CD4-positive, alpha-beta T cell (primary cell): Measurements from ENCODE around the gene RIPOR2. TPM values are rescaled to one million over a fixed set of nuclear protein-coding genes. Genes with fewer than 3 reads are reported as not detected.

ENCODE experiments used
- ATAC-seq: fragments of 200-7000 bp; cut with Tn5 transposase; one replicate; pipeline ENCODE4 v1.10.0; 2022; ENCODE audit warnings: mild to moderate bottlenecking; ENCODE audit not compliant: poor library complexity
- CTCF ChIA-PET: fragments of 350-600 bp; sonication (Branson Sonifier 250); formaldehyde crosslinking; loops from one replicate; lab custom pipeline; 2021; ENCODE audit warnings: antibody characterized with exemption, inconsistent platforms; lab: Charles Lee
- POLR2A ChIA-PET: fragments of 350-600 bp; sonication (Branson Sonifier 250); formaldehyde crosslinking; loops from one replicate; lab custom pipeline; 2021; ENCODE audit warnings: antibody characterized with exemption, inconsistent platforms; lab: Charles Lee
- DNase-seq, 14 experiments: peaks; one replicate each; pipeline ENCODE4 v3.0.0-alpha.2; 2013 to 2020; ENCODE audit warnings: mixed read lengths in 2 of 14
- H3K27ac ChIP-seq, 2 donors: one replicate each; pipeline versions ENCODE4 v1.5.1 to v1.7.0; 2013; ENCODE audit warnings: low read length in 2 of 2, low read depth in 1 of 2, mild to moderate bottlenecking in 1 of 2
- H3K27me3 ChIP-seq, 2 experiments: 1 replicate in 1 of 2; 2 replicates in 1 of 2; pipeline versions ENCODE4 v1.6.1 to v1.7.0; 2013; ENCODE audit warnings: low read length in 2 of 2, control low read depth in 1 of 2, mild to moderate bottlenecking in 1 of 2, moderate library complexity in 1 of 2; ENCODE audit not compliant: insufficient read depth in 2 of 2, control insufficient read depth in 1 of 2
- H3K36me3 ChIP-seq: one replicate; pipeline ENCODE4 v1.6.1; 2013; ENCODE audit warnings: low read length, control low read depth; ENCODE audit not compliant: insufficient read depth
- H3K4me1 ChIP-seq: one replicate; pipeline ENCODE4 v1.6.1; 2013; ENCODE audit warnings: low read length, control low read depth; ENCODE audit not compliant: insufficient read depth
- H3K4me3 ChIP-seq: one replicate; pipeline ENCODE4 v1.5.1; 2013; ENCODE audit warnings: mild to moderate bottlenecking, low read length, moderate library complexity
- H3K9me3 ChIP-seq, 2 experiments: 1 replicate in 1 of 2; 2 replicates in 1 of 2; pipeline versions ENCODE4 v1.6.1 to v1.7.0; 2013; ENCODE audit warnings: low read length in 2 of 2, mild to moderate bottlenecking in 2 of 2, control low read depth in 1 of 2, moderate library complexity in 1 of 2; ENCODE audit not compliant: control insufficient read depth in 1 of 2, insufficient read depth in 1 of 2
- H3K27ac Mint-ChIP-seq: one replicate; pipeline ENCODE4 v1.8.0; 2020; ENCODE audit warnings: mixed read lengths
- H3K27me3 Mint-ChIP-seq: one replicate; pipeline ENCODE4 v1.8.0; 2021; ENCODE audit warnings: mixed read lengths
- H3K36me3 Mint-ChIP-seq: one replicate; pipeline ENCODE4 v1.8.0; 2021; ENCODE audit warnings: low read depth, mixed read lengths
- H3K4me1 Mint-ChIP-seq: one replicate; pipeline ENCODE4 v1.8.0; 2021; ENCODE audit warnings: low read depth, mixed read lengths
- H3K4me3 Mint-ChIP-seq: one replicate; pipeline ENCODE4 v1.8.0; 2020; ENCODE audit warnings: mild to moderate bottlenecking, mixed read lengths
- H3K9me3 Mint-ChIP-seq: one replicate; pipeline ENCODE4 v1.8.0; 2020; ENCODE audit warnings: mixed read lengths
- CTCF ChIP-seq: fragments of 200-600 bp; IDR thresholded peaks from one replicate; pipeline ENCODE4 v1.8.0; 2022; ENCODE audit warnings: antibody characterized with exemption, mild to moderate bottlenecking
- intact Hi-C, 2 experiments: fragments of 100-400 bp; cut with DNase I in 1 of 2; cut with micrococcal nuclease in 1 of 2; formaldehyde crosslinking; loops; one replicate each; pipeline versions ENCODE4 v1.15.1 to v1.9.0; 2023 to 2025; cut with DNase I, micrococcal nuclease
- total RNA-seq, 174 experiments: library from RNA in 2 of 174; stranded (reverse) in 2 of 174; gene quantifications; one replicate each; pipeline ENCODE4 v1.2.3 and lab custom pipeline; 2021 to 2026

The RIPOR2 gene
- total RNA-seq, 2 experiments from 2014 or later = 123 to 129 TPM

GRCh38 chr6:24822696-24823095 is 113.1 kb downstream of the RIPOR2 start:
- Mint-ChIP-seq H3K36me3 (peaks cover 92% of the 10 kb centered on the region), H3K4me3 (no peak overlapping the region), H3K27ac (peak overlapping the region; percentile 61), H3K4me1 (peaks cover 16% of the 10 kb centered on the region), H3K27me3 (no peaks in the 10 kb centered on the region), H3K9me3 (no peaks in the 10 kb centered on the region)
- Histone ChIP-seq H3K4me3 (no peak overlapping the region), H3K36me3 (peaks cover 99% of the 10 kb centered on the region), H3K4me1 (peaks cover 5% of the 10 kb centered on the region), H3K27me3 (no peaks in the 10 kb centered on the region), H3K27ac (no peak overlapping the region), H3K9me3 (no peaks in the 10 kb centered on the region)
- ChIA-PET POLR2A (no interaction called here), CTCF (no interaction called here)
- DNase-seq = no peak
- no peak for ATAC-seq
- no peak for TF ChIP-seq CTCF
- intact Hi-C loops = no loop called here

- peaks cover 94% of the 10 kb centered on the region for H3K36me3 ChIP-seq
- no peak for TF ChIP-seq CTCF
- ATAC-seq (no peak), DNase-seq (no peak)
- intact Hi-C loops = no loop called here
- POLR2A ChIA-PET = no interaction called here
- H3K4me1 ChIP-seq = no peaks in the 10 kb centered on the region
- H3K9me3 ChIP-seq = no peaks in the 10 kb centered on the region
- no peak overlapping the region for H3K27ac ChIP-seq
- CTCF ChIA-PET = no interaction called here
- Mint-ChIP-seq H3K27me3 (no peaks in the 10 kb centered on the region), H3K9me3 (no peaks in the 10 kb centered on the region), H3K27ac (peak overlapping the region; percentile 68), H3K4me1 (peaks cover 9% of the 10 kb centered on the region), H3K4me3 (no peak overlapping the region), H3K36me3 (peaks cover 89% of the 10 kb centered on the region)
- H3K4me3 ChIP-seq = no peak overlapping the region
- no peaks in the 10 kb centered on the region for H3K27me3 ChIP-seq
Observed at GRCh38 chr6:24821860-24822444, 113.8 kb downstream of the RIPOR2 start.

- CTCF ChIA-PET = no interaction called here
- peaks cover 53% of the 10 kb centered on the region for H3K36me3 Mint-ChIP-seq
- H3K9me3 ChIP-seq = no peaks in the 10 kb centered on the region
- DNase-seq = no peak
- POLR2A ChIA-PET = no interaction called here
- intact Hi-C loops = no loop called here
- H3K27ac ChIP-seq = peak overlapping the region in 1 of 2 donors; percentile 48
- no peaks in the 10 kb centered on the region for H3K9me3 Mint-ChIP-seq
- ATAC-seq = no peak
- H3K4me1 ChIP-seq = no peaks in the 10 kb centered on the region
- no peak overlapping the region for H3K4me3 ChIP-seq
- peaks cover 5% of the 10 kb centered on the region for H3K4me1 Mint-ChIP-seq
- H3K27ac Mint-ChIP-seq = peak overlapping the region; percentile 79
- H3K4me3 Mint-ChIP-seq = no peak overlapping the region
- no peak for TF ChIP-seq CTCF
- no peaks in the 10 kb centered on the region for H3K27me3 ChIP-seq
- peaks cover 58% of the 10 kb centered on the region for H3K36me3 ChIP-seq
- H3K27me3 Mint-ChIP-seq = no peaks in the 10 kb centered on the region
Observed at GRCh38 chr6:24818346-24818745, 117.4 kb downstream of the RIPOR2 start.
